Neural progenitor cell (in vitro differentiated cells): ENCODE results near the gene BCL2L13. TPM values are rescaled to one million over a fixed set of nuclear protein-coding genes. Genes with fewer than 3 reads are reported as not detected.

Experiments
- DNase-seq: peaks from one replicate; pipeline ENCODE4 v3.0.0-alpha.2; 2016; ENCODE audit warnings: low spot score
- H2AFZ ChIP-seq: fragments of 200-600 bp; sonication (generic); replicated peaks from 2 replicates; pipeline ENCODE4 v1.6.1; 2016; ENCODE audit warnings: antibody characterized with exemption
- H3F3A ChIP-seq: fragments of 200-600 bp; sonication (generic); 2 replicates; pipeline ENCODE4 v1.6.1; 2016; ENCODE audit warnings: antibody characterized with exemption, low read depth
- H3K27ac ChIP-seq: fragments of 200-600 bp; sonication (generic); 2 replicates; pipeline ENCODE4 v1.5.1; 2016; ENCODE audit warnings: mild to moderate bottlenecking
- H3K27me3 ChIP-seq: fragments of 200-600 bp; sonication (generic); 2 replicates; pipeline ENCODE4 v1.6.1; 2016; ENCODE audit warnings: mild to moderate bottlenecking, moderate library complexity
- H3K36me3 ChIP-seq: fragments of 200-600 bp; sonication (generic); 2 replicates; pipeline ENCODE4 v1.5.1; 2016
- H3K4me1 ChIP-seq: fragments of 200-600 bp; sonication (generic); 2 replicates; pipeline ENCODE4 v1.6.1; 2016; ENCODE audit warnings: mixed run types
- H3K4me2 ChIP-seq: fragments of 200-600 bp; sonication (generic); 2 replicates; pipeline ENCODE4 v1.6.1; 2016
- H3K4me3 ChIP-seq: fragments of 200-600 bp; sonication (generic); 2 replicates; pipeline ENCODE4 v1.5.1; 2016
- H3K79me2 ChIP-seq: fragments of 200-600 bp; sonication (generic); 2 replicates; pipeline ENCODE4 v1.6.1; 2016; ENCODE audit warnings: low read depth
- H3K9ac ChIP-seq: fragments of 200-600 bp; sonication (generic); 2 replicates; pipeline ENCODE4 v1.6.1; 2016
- H3K9me3 ChIP-seq: fragments of 200-600 bp; sonication (generic); 2 replicates; pipeline ENCODE4 v1.5.1; 2016; ENCODE audit warnings: low read depth
- H4K20me1 ChIP-seq: fragments of 200-600 bp; sonication (generic); 2 replicates; pipeline ENCODE4 v1.6.1; 2016; ENCODE audit warnings: low read depth
- H3K27ac Mint-ChIP-seq: 3 replicates; pipeline ENCODE4 v1.8.0; 2021; ENCODE audit warnings: mixed read lengths
- H3K27me3 Mint-ChIP-seq: 2 replicates; pipeline ENCODE4 v1.8.0; 2022; ENCODE audit warnings: low read depth, mild to moderate bottlenecking, inconsistent platforms, moderate library complexity, mixed read lengths; ENCODE audit not compliant: insufficient read depth
- H3K36me3 Mint-ChIP-seq: 3 replicates; pipeline ENCODE4 v1.8.0; 2021; ENCODE audit warnings: mixed read lengths
- H3K4me1 Mint-ChIP-seq: 3 replicates; pipeline ENCODE4 v1.8.0; 2021; ENCODE audit warnings: mixed read lengths
- H3K4me3 Mint-ChIP-seq: 3 replicates; pipeline ENCODE4 v1.8.0; 2021; ENCODE audit warnings: mild to moderate bottlenecking, moderate library complexity, mixed read lengths
- H3K9me3 Mint-ChIP-seq: 3 replicates; pipeline ENCODE4 v1.8.0; 2020; ENCODE audit warnings: mixed read lengths
- EZH2 ChIP-seq: fragments of 200-600 bp; sonication (generic); IDR thresholded peaks from 2 replicates; pipeline ENCODE4 v1.6.1; 2017; ENCODE audit warnings: antibody characterized with exemption, mild to moderate bottlenecking, moderate library complexity
- EZH2phosphoT487 ChIP-seq: fragments of 200-600 bp; sonication (generic); IDR thresholded peaks from 2 replicates; pipeline ENCODE4 v1.6.1; 2017; ENCODE audit warnings: antibody characterized with exemption
- total RNA-seq: library from RNA; depleted of rRNA; stranded (reverse); fragments of >200 nt; gene quantifications from 2 replicates; pipeline ENCODE4 v1.2.3, GENCODE V29; 2015; ENCODE audit warnings: low replicate concordance
- TF ChIP-seq, protein P1 (sequence below): fragments of 200-600 bp; sonication (generic); IDR thresholded peaks from 2 replicates; pipeline ENCODE4 v1.5.1; 2017; ENCODE audit warnings: antibody characterized with exemption, mild to moderate bottlenecking

The BCL2L13 gene
- total RNA-seq, 1 donor from 2014 or later, result 47.7 TPM

- H3K27me3 Mint-ChIP-seq, result no peaks in the 10 kb centered on the region
- Histone ChIP-seq H3K79me2 (peaks cover 23% of the 10 kb centered on the region), H3F3A (peaks cover 5% of the 10 kb centered on the region), H3K4me2 (peak overlapping the region; percentile 14), H3K27ac (no peak overlapping the region), H3K9ac (no peak overlapping the region), H3K4me1 (peaks cover 13% of the 10 kb centered on the region), H3K27me3 (no peaks in the 10 kb centered on the region), H3K9me3 (no peaks in the 10 kb centered on the region), H3K4me3 (no peak overlapping the region), H2AFZ (no peak overlapping the region), H4K20me1 (no peaks in the 10 kb centered on the region), H3K36me3 (no peaks in the 10 kb centered on the region)
- H3K4me3 Mint-ChIP-seq, result peak overlapping the region; percentile 16
- DNase-seq, result peak; percentile 26
- peaks cover 7% of the 10 kb centered on the region for H3K36me3 Mint-ChIP-seq
- TF ChIP-seq EZH2phosphoT487, result no peak
- no peak for TF ChIP-seq EZH2
- TF ChIP-seq, protein P1, sequence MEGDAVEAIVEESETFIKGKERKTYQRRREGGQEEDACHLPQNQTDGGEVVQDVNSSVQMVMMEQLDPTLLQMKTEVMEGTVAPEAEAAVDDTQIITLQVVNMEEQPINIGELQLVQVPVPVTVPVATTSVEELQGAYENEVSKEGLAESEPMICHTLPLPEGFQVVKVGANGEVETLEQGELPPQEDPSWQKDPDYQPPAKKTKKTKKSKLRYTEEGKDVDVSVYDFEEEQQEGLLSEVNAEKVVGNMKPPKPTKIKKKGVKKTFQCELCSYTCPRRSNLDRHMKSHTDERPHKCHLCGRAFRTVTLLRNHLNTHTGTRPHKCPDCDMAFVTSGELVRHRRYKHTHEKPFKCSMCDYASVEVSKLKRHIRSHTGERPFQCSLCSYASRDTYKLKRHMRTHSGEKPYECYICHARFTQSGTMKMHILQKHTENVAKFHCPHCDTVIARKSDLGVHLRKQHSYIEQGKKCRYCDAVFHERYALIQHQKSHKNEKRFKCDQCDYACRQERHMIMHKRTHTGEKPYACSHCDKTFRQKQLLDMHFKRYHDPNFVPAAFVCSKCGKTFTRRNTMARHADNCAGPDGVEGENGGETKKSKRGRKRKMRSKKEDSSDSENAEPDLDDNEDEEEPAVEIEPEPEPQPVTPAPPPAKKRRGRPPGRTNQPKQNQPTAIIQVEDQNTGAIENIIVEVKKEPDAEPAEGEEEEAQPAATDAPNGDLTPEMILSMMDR, result no peak
- H3K4me1 Mint-ChIP-seq, result peaks cover 29% of the 10 kb centered on the region
- H3K27ac Mint-ChIP-seq, result peak overlapping the region; percentile 70
- no peaks in the 10 kb centered on the region for H3K9me3 Mint-ChIP-seq
Observed at GRCh38 chr22:17672417-17672991, 33.9 kb downstream of the BCL2L13 start.

DNA sequence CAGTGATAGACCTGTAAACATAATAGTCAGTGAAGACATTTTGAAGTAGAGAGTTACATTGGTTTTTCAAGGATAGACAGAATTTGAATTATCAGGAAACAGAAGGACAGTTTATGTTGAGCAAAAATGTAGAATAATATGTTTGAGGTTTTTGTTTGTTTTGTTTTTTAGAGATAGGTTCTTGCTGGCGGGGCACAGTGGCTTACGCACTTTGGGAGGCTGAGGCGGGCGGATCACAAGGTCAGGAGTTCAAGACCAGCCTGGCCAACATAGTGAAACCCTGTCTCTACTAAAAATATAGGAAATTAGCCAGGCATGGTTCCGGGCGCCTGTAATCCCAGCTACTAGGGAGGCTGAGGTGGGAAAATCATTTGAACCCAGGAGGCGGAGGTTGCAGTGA is 35.6 kb downstream of the BCL2L13 start:
- Histone ChIP-seq H3K27me3 (no peaks in the 10 kb centered on the region), H3K4me3 (no peak overlapping the region), H3F3A (peaks cover 5% of the 10 kb centered on the region), H3K27ac (no peak overlapping the region), H3K9ac (no peak overlapping the region), H4K20me1 (peaks cover 4% of the 10 kb centered on the region), H3K36me3 (no peaks in the 10 kb centered on the region), H3K9me3 (no peaks in the 10 kb centered on the region), H2AFZ (no peak overlapping the region), H3K4me1 (peaks cover 13% of the 10 kb centered on the region), H3K4me2 (no peak overlapping the region), H3K79me2 (peaks cover 23% of the 10 kb centered on the region)
- Mint-ChIP-seq H3K4me1 (peaks cover 32% of the 10 kb centered on the region), H3K9me3 (no peaks in the 10 kb centered on the region), H3K4me3 (no peak overlapping the region), H3K27ac (peak overlapping the region; percentile 50), H3K36me3 (peaks cover 7% of the 10 kb centered on the region), H3K27me3 (no peaks in the 10 kb centered on the region)
- no peak for DNase-seq
- no peak for TF ChIP-seq EZH2phosphoT487
- TF ChIP-seq, protein P1, result no peak
- no peak for TF ChIP-seq EZH2

DNA sequence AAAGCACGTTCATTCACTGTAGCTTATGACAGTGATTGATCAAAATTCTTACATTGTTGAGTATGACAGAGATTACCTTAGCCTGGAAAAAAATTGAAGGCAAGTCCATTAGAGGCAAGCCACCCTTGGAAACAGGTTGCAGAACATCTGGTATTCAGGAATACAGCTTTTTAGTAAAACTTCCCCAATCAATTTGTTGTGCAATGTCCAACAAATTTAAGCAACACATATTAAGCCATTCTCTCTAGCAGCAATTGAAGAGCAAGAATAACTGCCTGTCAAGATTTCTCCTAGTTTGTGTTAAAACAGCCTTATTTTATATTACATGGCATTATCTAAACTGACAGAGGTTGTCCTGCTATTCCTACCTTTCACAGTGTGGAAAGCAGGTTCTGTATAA is 37.0 kb downstream of the BCL2L13 start:
- peaks cover 27% of the 10 kb centered on the region for H3K4me1 Mint-ChIP-seq
- Histone ChIP-seq H3K27me3 (no peaks in the 10 kb centered on the region), H3K9me3 (no peaks in the 10 kb centered on the region), H3F3A (peaks cover 5% of the 10 kb centered on the region), H3K4me2 (no peak overlapping the region), H4K20me1 (peaks cover 4% of the 10 kb centered on the region), H2AFZ (no peak overlapping the region), H3K79me2 (peaks cover 23% of the 10 kb centered on the region), H3K4me3 (no peak overlapping the region), H3K4me1 (peaks cover 13% of the 10 kb centered on the region), H3K36me3 (no peaks in the 10 kb centered on the region), H3K27ac (no peak overlapping the region), H3K9ac (no peak overlapping the region)
- no peaks in the 10 kb centered on the region for H3K36me3 Mint-ChIP-seq
- no peak for TF ChIP-seq EZH2phosphoT487
- no peak for TF ChIP-seq EZH2
- TF ChIP-seq, protein P1, result no peak
- H3K27me3 Mint-ChIP-seq, result no peaks in the 10 kb centered on the region
- DNase-seq, result no peak
- H3K4me3 Mint-ChIP-seq, result no peak overlapping the region
- H3K27ac Mint-ChIP-seq, result no peak overlapping the region
- H3K9me3 Mint-ChIP-seq, result no peaks in the 10 kb centered on the region
